Measurements from ENCODE around the gene ACOT9.
"Not testable (repeated sequence)": the region's sequence is repeated elsewhere in the genome, so short reads cannot be mapped to it uniquely, and the experiment has no call there.

The ACOT9 gene

DNA sequence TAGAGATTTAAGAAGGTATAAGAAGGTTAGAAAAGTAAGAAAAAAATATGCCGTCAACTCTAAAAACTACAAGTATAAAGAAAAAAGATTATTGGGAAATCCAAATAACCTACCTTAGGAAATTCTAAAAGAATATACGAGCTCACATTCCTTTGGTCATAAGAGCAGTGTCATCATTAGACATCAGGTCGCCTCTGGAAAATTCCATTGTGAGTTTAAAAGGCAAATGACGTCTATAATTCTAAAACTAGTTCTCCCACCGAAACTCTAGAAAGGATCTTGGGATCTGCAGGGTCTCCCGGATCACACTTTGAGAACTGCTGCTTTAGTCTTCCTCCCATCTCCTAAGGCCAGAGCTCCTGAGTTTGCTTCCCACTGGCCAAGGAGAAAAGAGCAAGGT is 39.4 kb upstream of the ACOT9 start:
- no peak for ATAC-seq (ENCODE audit: low read depth)
- peaks cover 9% of the 10 kb centered on the region for H3K4me1 Mint-ChIP-seq
- peaks cover 14% of the 10 kb centered on the region for H3K36me3 Mint-ChIP-seq
- H3K4me3 Mint-ChIP-seq, result peak overlapping the region; percentile 94
- peak overlapping the region; percentile 96 for H3K27ac Mint-ChIP-seq
- no peaks in the 10 kb centered on the region for H3K27me3 Mint-ChIP-seq
- no peaks in the 10 kb centered on the region for H3K9me3 Mint-ChIP-seq
- DNase-seq (ENCODE audit: low spot score in 2 of 2), result no peak

GRCh38 chrX:23779025-23779424 is 35.9 kb upstream of the ACOT9 start:
- H3K27me3 Mint-ChIP-seq, result no peaks in the 10 kb centered on the region
- H3K9me3 Mint-ChIP-seq, result no peaks in the 10 kb centered on the region
- peaks cover 3% of the 10 kb centered on the region for H3K36me3 Mint-ChIP-seq
- ATAC-seq (ENCODE audit: low read depth) (no peak), DNase-seq (ENCODE audit: low spot score in 2 of 2) (no peak)
- H3K4me1 Mint-ChIP-seq, result peaks cover 4% of the 10 kb centered on the region
- H3K4me3 Mint-ChIP-seq, result no peak overlapping the region
- peak overlapping the region; percentile 62 for H3K27ac Mint-ChIP-seq

- H3K9me3 Mint-ChIP-seq, result no peaks in the 10 kb centered on the region
- peaks cover 3% of the 10 kb centered on the region for H3K4me1 Mint-ChIP-seq
- H3K4me3 Mint-ChIP-seq, result no peak overlapping the region
- H3K27ac Mint-ChIP-seq, result no peak overlapping the region
- H3K36me3 Mint-ChIP-seq, result no peaks in the 10 kb centered on the region
- no peaks in the 10 kb centered on the region for H3K27me3 Mint-ChIP-seq
- ATAC-seq (ENCODE audit: low read depth) (no peak), DNase-seq (ENCODE audit: low spot score in 2 of 2) (no peak)
Observed at GRCh38 chrX:23776363-23776762, 33.3 kb upstream of the ACOT9 start.

- Mint-ChIP-seq H3K36me3 (no peaks in the 10 kb centered on the region), H3K27ac (peak overlapping the region; percentile 88), H3K4me3 (peak overlapping the region; percentile 65), H3K27me3 (no peaks in the 10 kb centered on the region), H3K4me1 (peaks cover 3% of the 10 kb centered on the region), H3K9me3 (no peaks in the 10 kb centered on the region)
- ATAC-seq (ENCODE audit: low read depth) (peak; percentile 98), DNase-seq (ENCODE audit: low spot score in 2 of 2) (peak; percentile 19 to 46)
Observed at GRCh38 chrX:23773601-23774175, 30.6 kb upstream of the ACOT9 start.

DNA sequence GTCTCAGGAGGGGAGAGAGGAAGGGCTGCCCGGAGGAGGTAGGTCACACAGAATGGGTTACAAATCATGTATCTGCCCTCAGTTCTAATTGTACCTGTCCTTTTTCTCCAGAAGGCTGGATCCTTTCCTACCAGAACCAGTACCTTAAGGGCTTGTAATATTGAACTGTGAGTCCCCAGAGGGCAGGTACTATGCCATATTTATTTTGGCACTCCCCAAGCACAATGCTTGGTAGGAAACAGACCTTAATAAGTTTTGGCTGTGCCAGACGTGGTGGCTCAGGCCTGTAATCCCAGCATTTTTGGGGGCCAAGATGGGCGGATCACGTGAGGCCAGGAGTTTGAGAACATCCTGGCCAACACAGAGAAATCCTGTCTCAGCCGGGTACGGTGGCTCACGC is 28.0 kb upstream of the ACOT9 start:
- not testable (repeated sequence) for ATAC-seq (ENCODE audit: low read depth); H3K4me1 Mint-ChIP-seq; DNase-seq (ENCODE audit: low spot score in 2 of 2); H3K4me3 Mint-ChIP-seq; H3K9me3 Mint-ChIP-seq; H3K36me3 Mint-ChIP-seq; H3K27me3 Mint-ChIP-seq; H3K27ac Mint-ChIP-seq

- Mint-ChIP-seq H3K36me3 (no peaks in the 10 kb centered on the region), H3K4me1 (peaks cover 3% of the 10 kb centered on the region), H3K9me3 (no peaks in the 10 kb centered on the region), H3K4me3 (no peak overlapping the region), H3K27ac (no peak overlapping the region), H3K27me3 (no peaks in the 10 kb centered on the region)
- ATAC-seq (ENCODE audit: low read depth) (no peak), DNase-seq (ENCODE audit: low spot score in 2 of 2) (no peak)
Observed at GRCh38 chrX:23770142-23770541, 27.1 kb upstream of the ACOT9 start.

- DNase-seq (ENCODE audit: low spot score in 2 of 2) (no peak), ATAC-seq (ENCODE audit: low read depth) (peak; percentile 60)
- Mint-ChIP-seq H3K36me3 (no peaks in the 10 kb centered on the region), H3K4me1 (no peaks in the 10 kb centered on the region), H3K9me3 (no peaks in the 10 kb centered on the region), H3K4me3 (peak overlapping the region; percentile 69), H3K27me3 (no peaks in the 10 kb centered on the region), H3K27ac (peak overlapping the region; percentile 31)
Observed at GRCh38 chrX:23766650-23767551, 23.8 kb upstream of the ACOT9 start.

DNA sequence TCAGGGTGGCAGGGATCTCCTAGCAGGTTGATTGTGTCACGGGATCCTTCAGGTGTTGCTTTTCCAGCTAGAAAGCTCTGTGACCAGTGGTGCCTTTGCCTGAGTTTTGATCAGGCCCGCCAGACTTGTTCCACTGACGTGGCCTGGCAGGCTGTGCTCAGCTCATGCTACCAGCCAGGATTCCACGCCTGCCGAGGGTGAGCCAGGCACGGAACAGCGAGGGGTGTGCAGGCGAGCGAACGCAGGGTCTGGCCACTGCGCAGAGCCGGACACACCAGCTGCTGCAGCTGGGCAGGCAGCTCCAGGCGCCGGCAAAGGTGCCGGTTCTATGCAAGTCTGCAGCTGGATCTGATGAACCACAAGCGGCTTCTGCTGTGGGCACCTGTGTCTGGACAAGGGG is 22.8 kb upstream of the ACOT9 start:
- H3K27ac Mint-ChIP-seq, result no peak overlapping the region
- ATAC-seq (ENCODE audit: low read depth) (no peak), DNase-seq (ENCODE audit: low spot score in 2 of 2) (no peak)
- H3K4me1 Mint-ChIP-seq, result no peaks in the 10 kb centered on the region
- H3K27me3 Mint-ChIP-seq, result no peaks in the 10 kb centered on the region
- no peak overlapping the region for H3K4me3 Mint-ChIP-seq
- H3K9me3 Mint-ChIP-seq, result no peaks in the 10 kb centered on the region
- no peaks in the 10 kb centered on the region for H3K36me3 Mint-ChIP-seq

DNA sequence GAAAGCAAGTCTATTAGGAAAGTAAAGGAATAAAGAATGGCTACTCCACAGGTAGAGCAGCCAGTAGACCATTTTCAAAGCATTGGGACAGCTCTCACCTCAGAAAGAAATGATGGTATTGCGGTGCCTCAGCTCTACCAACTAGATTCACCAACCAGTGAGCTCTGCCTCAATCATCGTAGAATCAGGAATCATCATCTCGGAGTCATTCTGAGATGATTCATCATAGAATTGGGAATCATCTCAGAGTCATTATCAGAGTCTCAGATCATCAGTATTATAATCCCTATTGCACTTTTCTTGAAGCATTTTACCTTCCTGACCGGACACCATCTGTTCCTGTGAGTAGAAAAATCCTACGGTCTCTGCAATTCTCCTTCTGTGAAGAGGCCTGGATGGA is 22.4 kb upstream of the ACOT9 start:
- no peak for ATAC-seq (ENCODE audit: low read depth)
- no peaks in the 10 kb centered on the region for H3K27me3 Mint-ChIP-seq
- H3K9me3 Mint-ChIP-seq, result no peaks in the 10 kb centered on the region
- no peak for DNase-seq (ENCODE audit: low spot score in 2 of 2)
- no peaks in the 10 kb centered on the region for H3K36me3 Mint-ChIP-seq
- no peak overlapping the region for H3K27ac Mint-ChIP-seq
- no peak overlapping the region for H3K4me3 Mint-ChIP-seq
- no peaks in the 10 kb centered on the region for H3K4me1 Mint-ChIP-seq

DNA sequence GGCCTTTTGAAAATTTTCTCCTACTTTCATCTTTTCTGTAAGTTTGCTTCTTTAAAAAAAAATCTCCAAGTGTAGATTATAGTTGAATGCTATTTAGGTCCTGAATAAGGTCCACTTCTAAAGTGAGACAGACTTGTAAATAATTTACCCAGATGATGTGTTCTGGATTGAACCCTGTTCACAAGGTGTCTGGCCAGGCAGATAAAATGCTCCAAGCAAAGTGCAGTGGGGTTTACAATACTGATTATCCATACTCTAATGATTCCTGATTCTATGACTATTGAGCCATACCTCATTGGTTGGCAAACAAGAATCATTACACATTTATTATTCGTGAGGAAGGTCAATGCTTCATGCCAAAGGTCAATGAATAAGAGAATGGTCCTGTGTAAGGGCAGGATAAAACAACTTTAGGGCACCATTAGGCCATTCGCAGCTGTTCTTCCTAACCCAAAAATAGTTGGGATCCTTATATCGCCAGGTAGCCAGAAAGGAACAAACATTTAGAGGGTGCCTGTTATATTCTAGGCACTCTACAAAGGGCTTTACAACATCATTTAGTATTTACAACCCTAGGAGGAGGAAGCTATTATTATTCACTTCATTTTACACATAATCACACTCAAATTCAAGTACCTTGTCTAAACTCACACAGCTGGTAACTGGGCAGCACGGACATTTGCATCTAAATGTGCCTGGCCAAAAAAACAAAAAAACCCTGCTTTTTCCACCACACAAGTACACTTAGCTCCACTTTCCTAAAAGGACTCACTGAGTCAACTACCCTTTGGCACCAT is 21.3 kb upstream of the ACOT9 start:
- Mint-ChIP-seq H3K36me3 (no peaks in the 10 kb centered on the region), H3K27me3 (no peaks in the 10 kb centered on the region), H3K9me3 (no peaks in the 10 kb centered on the region), H3K4me3 (no peak overlapping the region), H3K27ac (no peak overlapping the region), H3K4me1 (no peaks in the 10 kb centered on the region)
- ATAC-seq (ENCODE audit: low read depth), result no peak
- no peak for DNase-seq (ENCODE audit: low spot score in 2 of 2)

GRCh38 chrX:23759821-23760220 is 16.7 kb upstream of the ACOT9 start:
- ATAC-seq (ENCODE audit: low read depth) (no peak), DNase-seq (ENCODE audit: low spot score in 2 of 2) (no peak)
- Mint-ChIP-seq H3K27ac (no peak overlapping the region), H3K27me3 (no peaks in the 10 kb centered on the region), H3K36me3 (no peaks in the 10 kb centered on the region), H3K9me3 (no peaks in the 10 kb centered on the region), H3K4me3 (no peak overlapping the region), H3K4me1 (no peaks in the 10 kb centered on the region)

- H3K4me1 Mint-ChIP-seq, result no peaks in the 10 kb centered on the region
- no peaks in the 10 kb centered on the region for H3K36me3 Mint-ChIP-seq
- no peaks in the 10 kb centered on the region for H3K9me3 Mint-ChIP-seq
- ATAC-seq (ENCODE audit: low read depth) (peak; percentile 90), DNase-seq (ENCODE audit: low spot score in 2 of 2) (peak; percentile 58 to 63)
- H3K27ac Mint-ChIP-seq, result no peak overlapping the region
- H3K27me3 Mint-ChIP-seq, result no peaks in the 10 kb centered on the region
- H3K4me3 Mint-ChIP-seq, result peak overlapping the region; percentile 24
Observed at GRCh38 chrX:23756165-23756564, 13.1 kb upstream of the ACOT9 start.

DNA sequence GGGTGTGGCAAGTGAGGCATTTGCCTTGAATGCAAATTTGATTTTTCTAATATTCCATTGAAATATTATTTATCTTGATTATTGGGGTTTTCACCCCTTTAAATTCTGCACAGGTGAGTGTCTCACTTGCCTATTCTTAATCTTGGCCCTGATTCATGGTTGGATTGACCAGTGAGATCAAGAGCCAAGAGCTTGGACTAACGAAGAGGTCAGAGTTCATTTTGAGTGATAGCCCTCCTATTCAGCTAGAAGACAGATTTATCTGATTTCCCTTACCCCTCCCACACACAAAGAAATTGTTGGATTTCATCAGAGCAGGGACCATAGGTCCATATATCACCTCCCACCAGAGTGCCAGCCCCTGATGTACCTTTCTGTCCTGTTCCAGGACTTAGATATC is 11.6 kb upstream of the ACOT9 start:
- ATAC-seq (ENCODE audit: low read depth) (no peak), DNase-seq (ENCODE audit: low spot score in 2 of 2) (no peak)
- Mint-ChIP-seq H3K4me1 (no peaks in the 10 kb centered on the region), H3K36me3 (no peaks in the 10 kb centered on the region), H3K27ac (no peak overlapping the region), H3K4me3 (no peak overlapping the region), H3K9me3 (no peaks in the 10 kb centered on the region), H3K27me3 (no peaks in the 10 kb centered on the region)

GRCh38 chrX:23752740-23753415 is 9.8 kb upstream of the ACOT9 start:
- Mint-ChIP-seq H3K36me3 (no peaks in the 10 kb centered on the region), H3K27ac (no peak overlapping the region), H3K27me3 (no peaks in the 10 kb centered on the region), H3K4me1 (no peaks in the 10 kb centered on the region), H3K4me3 (no peak overlapping the region), H3K9me3 (no peaks in the 10 kb centered on the region)
- ATAC-seq (ENCODE audit: low read depth) (no peak), DNase-seq (ENCODE audit: low spot score in 2 of 2) (no peak)

Data from memory B cell (primary cell).